22Rv1 (cell line): Measurements from ENCODE around the gene ITPR1.

Experiments
- H3K27ac ChIP-seq: fragments of 450-650 bp; 2 replicates; pipeline ENCODE4 v1.5.1; 2017
- ZFX ChIP-seq: fragments of 450-650 bp; IDR thresholded peaks from 2 replicates; pipeline ENCODE4 v1.6.1; 2017; ENCODE audit warnings: antibody characterized with exemption, borderline replicate concordance
- TF ChIP-seq, protein P1 (sequence below): fragments of 450-650 bp; IDR thresholded peaks from 2 replicates; pipeline ENCODE4 v1.5.1; 2017; ENCODE audit warnings: mild to moderate bottlenecking

Gene ITPR1

DNA sequence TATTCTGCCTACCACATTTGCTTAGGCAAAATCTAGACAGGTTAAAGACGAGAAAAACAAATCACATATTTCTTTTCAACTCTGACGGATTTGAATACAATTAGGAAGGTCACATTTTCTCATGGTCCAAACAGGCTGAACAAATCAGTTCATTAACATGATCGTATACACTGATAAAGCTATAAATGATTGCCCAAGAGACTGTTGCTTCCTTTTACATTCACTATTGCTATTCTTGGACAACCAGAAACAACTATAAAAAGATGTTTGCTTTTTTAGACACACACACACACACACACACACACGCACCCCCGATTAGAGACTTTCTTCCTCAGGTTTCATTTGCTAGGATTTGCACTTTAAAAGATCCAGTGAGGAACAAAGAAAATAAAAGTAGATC, 363.8 kb downstream of the ITPR1 start:
- TF ChIP-seq, protein P1, sequence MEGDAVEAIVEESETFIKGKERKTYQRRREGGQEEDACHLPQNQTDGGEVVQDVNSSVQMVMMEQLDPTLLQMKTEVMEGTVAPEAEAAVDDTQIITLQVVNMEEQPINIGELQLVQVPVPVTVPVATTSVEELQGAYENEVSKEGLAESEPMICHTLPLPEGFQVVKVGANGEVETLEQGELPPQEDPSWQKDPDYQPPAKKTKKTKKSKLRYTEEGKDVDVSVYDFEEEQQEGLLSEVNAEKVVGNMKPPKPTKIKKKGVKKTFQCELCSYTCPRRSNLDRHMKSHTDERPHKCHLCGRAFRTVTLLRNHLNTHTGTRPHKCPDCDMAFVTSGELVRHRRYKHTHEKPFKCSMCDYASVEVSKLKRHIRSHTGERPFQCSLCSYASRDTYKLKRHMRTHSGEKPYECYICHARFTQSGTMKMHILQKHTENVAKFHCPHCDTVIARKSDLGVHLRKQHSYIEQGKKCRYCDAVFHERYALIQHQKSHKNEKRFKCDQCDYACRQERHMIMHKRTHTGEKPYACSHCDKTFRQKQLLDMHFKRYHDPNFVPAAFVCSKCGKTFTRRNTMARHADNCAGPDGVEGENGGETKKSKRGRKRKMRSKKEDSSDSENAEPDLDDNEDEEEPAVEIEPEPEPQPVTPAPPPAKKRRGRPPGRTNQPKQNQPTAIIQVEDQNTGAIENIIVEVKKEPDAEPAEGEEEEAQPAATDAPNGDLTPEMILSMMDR: no peak
- no peak for TF ChIP-seq ZFX
- no peak overlapping the region for H3K27ac ChIP-seq

- no peak for TF ChIP-seq ZFX
- TF ChIP-seq, protein P1: no peak
- H3K27ac ChIP-seq: no peak overlapping the region
These were observed 366.6 kb downstream of the ITPR1 start for GRCh38 chr3:4859788-4860187.

DNA sequence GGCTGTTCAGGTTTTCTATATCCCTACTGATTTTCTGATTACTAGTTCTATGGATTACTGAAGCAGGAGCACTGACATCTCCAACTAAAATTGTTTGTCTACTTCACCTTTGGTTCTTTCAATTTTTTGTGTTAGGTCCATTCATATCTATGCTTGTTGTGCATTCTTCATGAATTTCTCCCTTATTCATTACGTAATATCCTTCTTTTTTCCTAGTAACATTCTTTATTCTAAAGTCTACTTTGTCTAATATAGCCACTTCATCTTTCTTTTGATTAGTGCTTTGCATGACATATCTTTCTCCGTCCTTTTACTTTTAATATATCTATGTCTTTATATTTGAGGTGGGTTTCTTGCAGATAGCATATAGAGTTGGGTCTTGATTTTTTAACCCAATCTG, 369.8 kb downstream of the ITPR1 start:
- no peak for TF ChIP-seq ZFX
- TF ChIP-seq, protein P1: no peak
- H3K27ac ChIP-seq: no peak overlapping the region

GRCh38 chr3:4864503-4864902, 371.4 kb downstream of the ITPR1 start:
- no peak overlapping the region for H3K27ac ChIP-seq
- TF ChIP-seq, protein P1: no peak
- no peak for TF ChIP-seq ZFX

GRCh38 chr3:4865714-4866113, 372.6 kb downstream of the ITPR1 start:
- H3K27ac ChIP-seq: no peak overlapping the region
- TF ChIP-seq ZFX: no peak
- TF ChIP-seq, protein P1: no peak

DNA sequence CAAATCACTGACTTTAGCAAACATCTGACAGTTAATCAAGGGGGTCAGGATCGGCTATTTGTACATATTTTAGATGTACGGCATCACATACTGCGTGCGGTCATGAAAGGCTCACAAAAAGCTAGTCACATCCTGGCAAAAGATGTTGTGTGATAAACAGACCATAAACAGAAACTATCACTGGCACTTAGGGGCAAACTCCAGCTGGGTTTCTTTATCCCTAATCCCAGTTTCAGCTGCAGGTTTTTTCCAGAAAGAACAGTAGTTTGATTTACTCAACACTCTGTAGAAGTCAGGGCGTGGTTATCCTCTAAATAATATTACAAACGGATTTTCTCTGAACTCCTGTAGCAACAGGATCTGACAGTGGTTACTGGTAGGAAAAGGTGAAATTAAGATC, 373.7 kb downstream of the ITPR1 start:
- TF ChIP-seq ZFX: no peak
- TF ChIP-seq, protein P1: no peak
- H3K27ac ChIP-seq: no peak overlapping the region

GRCh38 chr3:4877173-4877787, 384.1 kb downstream of the ITPR1 start:
- no peak overlapping the region for H3K27ac ChIP-seq
- TF ChIP-seq, protein P1: no peak
- TF ChIP-seq ZFX: no peak
